Neural progenitor cell (in vitro differentiated cells): Measurements from ENCODE around the gene KAZN. TPM values are rescaled to one million over a fixed set of nuclear protein-coding genes. Genes with fewer than 3 reads are reported as not detected.

Experiments used
- DNase-seq: peaks from one replicate; pipeline ENCODE4 v3.0.0-alpha.2; 2016; ENCODE audit warnings: low spot score
- H2AFZ ChIP-seq: fragments of 200-600 bp; sonication (generic); replicated peaks from 2 replicates; pipeline ENCODE4 v1.6.1; 2016; ENCODE audit warnings: antibody characterized with exemption
- H3F3A ChIP-seq: fragments of 200-600 bp; sonication (generic); 2 replicates; pipeline ENCODE4 v1.6.1; 2016; ENCODE audit warnings: antibody characterized with exemption, low read depth
- H3K27ac ChIP-seq: fragments of 200-600 bp; sonication (generic); 2 replicates; pipeline ENCODE4 v1.5.1; 2016; ENCODE audit warnings: mild to moderate bottlenecking
- H3K27me3 ChIP-seq: fragments of 200-600 bp; sonication (generic); 2 replicates; pipeline ENCODE4 v1.6.1; 2016; ENCODE audit warnings: mild to moderate bottlenecking, moderate library complexity
- H3K36me3 ChIP-seq: fragments of 200-600 bp; sonication (generic); 2 replicates; pipeline ENCODE4 v1.5.1; 2016
- H3K4me1 ChIP-seq: fragments of 200-600 bp; sonication (generic); 2 replicates; pipeline ENCODE4 v1.6.1; 2016; ENCODE audit warnings: mixed run types
- H3K4me2 ChIP-seq: fragments of 200-600 bp; sonication (generic); 2 replicates; pipeline ENCODE4 v1.6.1; 2016
- H3K4me3 ChIP-seq: fragments of 200-600 bp; sonication (generic); 2 replicates; pipeline ENCODE4 v1.5.1; 2016
- H3K79me2 ChIP-seq: fragments of 200-600 bp; sonication (generic); 2 replicates; pipeline ENCODE4 v1.6.1; 2016; ENCODE audit warnings: low read depth
- H3K9ac ChIP-seq: fragments of 200-600 bp; sonication (generic); 2 replicates; pipeline ENCODE4 v1.6.1; 2016
- H3K9me3 ChIP-seq: fragments of 200-600 bp; sonication (generic); 2 replicates; pipeline ENCODE4 v1.5.1; 2016; ENCODE audit warnings: low read depth
- H4K20me1 ChIP-seq: fragments of 200-600 bp; sonication (generic); 2 replicates; pipeline ENCODE4 v1.6.1; 2016; ENCODE audit warnings: low read depth
- H3K27ac Mint-ChIP-seq: 3 replicates; pipeline ENCODE4 v1.8.0; 2021; ENCODE audit warnings: mixed read lengths
- H3K27me3 Mint-ChIP-seq: 2 replicates; pipeline ENCODE4 v1.8.0; 2022; ENCODE audit warnings: low read depth, mild to moderate bottlenecking, inconsistent platforms, moderate library complexity, mixed read lengths; ENCODE audit not compliant: insufficient read depth
- H3K36me3 Mint-ChIP-seq: 3 replicates; pipeline ENCODE4 v1.8.0; 2021; ENCODE audit warnings: mixed read lengths
- H3K4me1 Mint-ChIP-seq: 3 replicates; pipeline ENCODE4 v1.8.0; 2021; ENCODE audit warnings: mixed read lengths
- H3K4me3 Mint-ChIP-seq: 3 replicates; pipeline ENCODE4 v1.8.0; 2021; ENCODE audit warnings: mild to moderate bottlenecking, moderate library complexity, mixed read lengths
- H3K9me3 Mint-ChIP-seq: 3 replicates; pipeline ENCODE4 v1.8.0; 2020; ENCODE audit warnings: mixed read lengths
- CTCF ChIP-seq: fragments of 200-600 bp; sonication (generic); IDR thresholded peaks from 2 replicates; pipeline ENCODE4 v1.5.1; 2017; ENCODE audit warnings: antibody characterized with exemption, mild to moderate bottlenecking
- EZH2 ChIP-seq: fragments of 200-600 bp; sonication (generic); IDR thresholded peaks from 2 replicates; pipeline ENCODE4 v1.6.1; 2017; ENCODE audit warnings: antibody characterized with exemption, mild to moderate bottlenecking, moderate library complexity
- EZH2phosphoT487 ChIP-seq: fragments of 200-600 bp; sonication (generic); IDR thresholded peaks from 2 replicates; pipeline ENCODE4 v1.6.1; 2017; ENCODE audit warnings: antibody characterized with exemption
- total RNA-seq: library from RNA; depleted of rRNA; stranded (reverse); fragments of >200 nt; gene quantifications from 2 replicates; pipeline ENCODE4 v1.2.3, GENCODE V29; 2015; ENCODE audit warnings: low replicate concordance

The KAZN gene
- total RNA-seq, 1 donor from 2014 or later: 6.1 TPM

- peaks cover 4% of the 10 kb centered on the region for H3K79me2 ChIP-seq
- peaks cover 55% of the 10 kb centered on the region for H3K4me1 Mint-ChIP-seq
- no peak overlapping the region for H3K9ac ChIP-seq
Measured at GRCh38 chr1:14928412-14928811, 329.9 kb downstream of the KAZN start.

GRCh38 chr1:14928886-14929546 lies 330.5 kb downstream of the KAZN start:
- Histone ChIP-seq H3K36me3 (no peaks in the 10 kb centered on the region), H3K4me3 (no peak overlapping the region), H3K79me2 (peaks cover 4% of the 10 kb centered on the region), H3K9ac (no peak overlapping the region), H3K4me2 (no peak overlapping the region), H2AFZ (no peak overlapping the region), H3K4me1 (peaks cover 6% of the 10 kb centered on the region), H3K27me3 (peaks cover 35% of the 10 kb centered on the region), H3K9me3 (no peaks in the 10 kb centered on the region), H3F3A (peaks cover 6% of the 10 kb centered on the region), H3K27ac (no peak overlapping the region), H4K20me1 (peaks cover 34% of the 10 kb centered on the region)
- Mint-ChIP-seq H3K27ac (no peak overlapping the region), H3K9me3 (no peaks in the 10 kb centered on the region), H3K4me1 (peaks cover 52% of the 10 kb centered on the region), H3K4me3 (no peak overlapping the region), H3K36me3 (no peaks in the 10 kb centered on the region), H3K27me3 (peaks cover 11% of the 10 kb centered on the region)
- TF ChIP-seq EZH2phosphoT487: no peak
- no peak for DNase-seq

More at GRCh38 chr1:14928412-14928811, 329.9 kb downstream of the KAZN start:
- no peak overlapping the region for H2AFZ ChIP-seq
- H3K27me3 ChIP-seq: peaks cover 39% of the 10 kb centered on the region
- peaks cover 9% of the 10 kb centered on the region for H3F3A ChIP-seq
- H3K4me1 ChIP-seq: peaks cover 6% of the 10 kb centered on the region
- no peaks in the 10 kb centered on the region for H3K9me3 ChIP-seq
- no peak overlapping the region for H3K4me2 ChIP-seq
- H3K9me3 Mint-ChIP-seq: no peaks in the 10 kb centered on the region
- no peaks in the 10 kb centered on the region for H3K36me3 Mint-ChIP-seq
- H3K27ac Mint-ChIP-seq: no peak overlapping the region
- H3K4me3 ChIP-seq: no peak overlapping the region
- H3K27me3 Mint-ChIP-seq: peaks cover 11% of the 10 kb centered on the region
- peaks cover 37% of the 10 kb centered on the region for H4K20me1 ChIP-seq
- no peak for DNase-seq
- no peak overlapping the region for H3K27ac ChIP-seq
- no peaks in the 10 kb centered on the region for H3K36me3 ChIP-seq
- TF ChIP-seq CTCF (no peak), EZH2phosphoT487 (no peak), EZH2 (no peak)
- no peak overlapping the region for H3K4me3 Mint-ChIP-seq

GRCh38 chr1:14929547-14930246 lies 331.2 kb downstream of the KAZN start:
- H3K27me3 Mint-ChIP-seq: peaks cover 11% of the 10 kb centered on the region
- Histone ChIP-seq H3K27ac (no peak overlapping the region), H3K4me1 (peaks cover 6% of the 10 kb centered on the region), H3K36me3 (no peaks in the 10 kb centered on the region), H3K79me2 (peaks cover 4% of the 10 kb centered on the region), H2AFZ (no peak overlapping the region), H4K20me1 (peaks cover 32% of the 10 kb centered on the region), H3K9me3 (no peaks in the 10 kb centered on the region), H3K27me3 (peaks cover 32% of the 10 kb centered on the region), H3K9ac (no peak overlapping the region), H3F3A (peaks cover 6% of the 10 kb centered on the region), H3K4me3 (no peak overlapping the region), H3K4me2 (no peak overlapping the region)
- H3K4me1 Mint-ChIP-seq: peaks cover 52% of the 10 kb centered on the region
- no peak for TF ChIP-seq EZH2phosphoT487
- TF ChIP-seq CTCF: no peak
- TF ChIP-seq EZH2: no peak
- no peaks in the 10 kb centered on the region for H3K36me3 Mint-ChIP-seq
- no peaks in the 10 kb centered on the region for H3K9me3 Mint-ChIP-seq
- no peak for DNase-seq
- no peak overlapping the region for H3K4me3 Mint-ChIP-seq
- H3K27ac Mint-ChIP-seq: no peak overlapping the region
